ENCODE results near the gene CCDC137.

The CCDC137 gene

DNA sequence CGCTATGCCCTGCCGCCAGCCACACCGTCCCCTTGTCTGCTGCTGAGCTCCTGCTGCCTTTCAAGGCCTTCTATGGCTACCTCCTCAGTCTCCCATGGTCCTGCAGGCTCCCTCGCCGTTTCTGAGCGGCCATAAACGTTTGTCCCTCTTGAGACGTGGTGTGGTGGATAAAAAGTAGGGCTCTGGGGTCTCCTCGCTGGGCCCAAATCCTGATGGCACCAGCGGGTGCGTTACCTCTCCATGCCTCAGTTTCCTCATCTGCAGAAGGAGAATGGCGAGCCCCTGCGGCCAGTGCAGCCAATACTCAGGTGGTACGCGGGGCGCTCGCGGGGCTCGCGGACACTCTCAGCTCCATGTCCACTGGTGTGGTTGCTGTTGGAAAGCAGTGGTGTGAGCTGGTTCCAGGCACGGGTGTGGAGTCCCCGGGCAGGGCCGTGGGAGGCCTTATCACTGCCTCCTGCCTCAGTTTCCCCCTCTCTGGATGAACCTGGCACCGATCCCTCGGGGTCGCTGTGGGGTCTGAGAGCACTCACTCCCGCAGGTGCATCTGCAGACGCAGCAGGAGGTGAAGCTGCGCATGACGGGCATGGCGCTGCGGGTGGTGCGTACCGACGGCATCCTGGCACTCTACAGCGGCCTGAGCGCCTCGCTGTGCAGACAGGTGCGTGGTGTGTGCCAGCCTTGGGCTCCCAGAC is 48.0 kb downstream of the CCDC137 start:
- no peak for DNase-seq

DNA sequence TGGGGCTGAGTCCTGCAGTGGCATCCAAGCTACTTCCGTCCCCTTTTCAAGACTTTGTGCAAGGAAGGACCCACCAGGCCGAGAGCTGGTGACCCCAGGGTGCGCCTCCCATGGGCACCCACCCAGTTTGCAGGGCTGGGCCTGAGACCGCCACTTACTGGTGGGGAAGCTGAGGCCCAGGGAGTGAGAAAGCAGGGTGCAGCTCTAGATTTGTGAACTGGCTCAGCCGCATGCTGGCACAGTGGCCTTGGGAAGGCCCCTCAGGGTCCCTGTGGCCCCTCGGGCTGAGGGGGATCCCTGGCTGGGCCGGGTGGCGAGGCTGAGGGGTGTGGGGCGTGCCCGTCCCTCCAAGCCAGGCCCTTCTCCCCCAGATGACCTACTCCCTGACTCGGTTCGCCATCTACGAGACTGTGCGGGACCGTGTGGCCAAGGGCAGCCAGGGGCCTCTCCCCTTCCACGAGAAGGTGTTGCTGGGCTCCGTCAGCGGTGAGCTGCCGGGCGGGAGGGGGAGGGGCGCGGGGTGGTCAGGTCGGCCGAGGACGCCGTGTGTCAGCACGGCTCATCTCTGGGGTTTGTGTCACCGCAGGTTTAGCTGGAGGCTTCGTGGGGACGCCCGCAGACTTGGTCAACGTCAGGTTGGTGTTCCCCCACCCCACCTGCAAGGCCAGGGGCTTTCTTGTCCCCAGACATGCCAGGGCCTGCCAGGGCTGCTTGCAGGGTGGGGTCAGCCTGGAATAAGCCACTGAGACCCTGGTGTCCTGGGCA is 48.8 kb downstream of the CCDC137 start:
- DNase-seq = no peak

DNA sequence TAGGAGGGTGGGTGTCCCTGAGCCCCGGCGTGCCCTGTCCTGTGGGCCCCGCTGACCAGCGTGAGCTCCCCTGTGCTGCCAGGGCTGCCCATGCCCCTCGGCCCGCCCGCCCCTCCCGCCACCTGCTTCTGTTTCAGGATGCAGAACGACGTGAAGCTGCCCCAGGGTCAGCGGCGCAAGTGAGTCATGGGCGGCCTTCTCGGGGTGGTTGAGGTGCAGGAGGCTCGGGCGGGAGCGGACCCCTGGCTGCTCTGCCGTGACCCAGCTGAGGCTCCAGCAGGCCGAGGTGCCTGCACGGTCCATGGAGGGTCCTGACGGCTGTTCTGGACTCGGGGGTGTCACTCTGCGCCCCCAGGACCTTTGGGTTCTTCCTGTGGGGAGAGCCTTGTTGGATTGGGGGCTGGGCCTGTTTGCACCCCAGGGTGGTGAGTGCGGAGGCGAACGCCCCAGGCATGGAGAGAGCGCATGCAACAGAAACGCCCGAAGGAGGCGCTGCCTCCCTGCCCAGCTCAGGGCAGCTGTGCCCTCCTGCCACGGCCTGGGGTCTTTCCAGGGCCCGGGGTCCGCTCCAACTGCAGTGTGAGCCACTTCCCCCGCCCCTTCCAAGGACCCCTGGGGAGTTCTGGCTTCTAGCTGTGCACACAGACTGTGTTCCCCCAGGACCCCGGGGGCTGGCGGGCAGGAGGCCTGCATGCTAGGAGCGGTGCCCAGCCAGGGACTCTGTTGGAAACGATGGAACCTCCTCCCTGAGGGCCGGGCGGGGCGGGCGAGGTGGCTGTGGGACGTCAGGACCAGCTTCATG is 49.5 kb downstream of the CCDC137 start:
- no peak for DNase-seq

DNA sequence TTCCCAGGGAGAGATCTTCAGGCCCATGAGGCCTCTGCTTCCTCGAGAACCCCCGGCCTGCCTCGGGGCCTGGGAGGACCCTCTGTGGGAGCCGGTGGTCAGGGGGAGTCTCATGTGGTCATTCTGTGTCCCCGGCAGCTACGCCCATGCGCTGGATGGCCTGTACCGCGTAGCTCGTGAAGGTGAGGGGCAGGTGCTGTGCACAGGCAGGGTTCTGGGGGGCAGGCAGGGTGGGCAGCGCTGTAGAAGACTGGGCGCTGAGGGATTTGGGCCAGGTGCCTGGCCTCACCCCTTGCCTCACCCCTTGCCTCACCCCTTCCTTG is 50.1 kb downstream of the CCDC137 start:
- no peak for DNase-seq

DNA sequence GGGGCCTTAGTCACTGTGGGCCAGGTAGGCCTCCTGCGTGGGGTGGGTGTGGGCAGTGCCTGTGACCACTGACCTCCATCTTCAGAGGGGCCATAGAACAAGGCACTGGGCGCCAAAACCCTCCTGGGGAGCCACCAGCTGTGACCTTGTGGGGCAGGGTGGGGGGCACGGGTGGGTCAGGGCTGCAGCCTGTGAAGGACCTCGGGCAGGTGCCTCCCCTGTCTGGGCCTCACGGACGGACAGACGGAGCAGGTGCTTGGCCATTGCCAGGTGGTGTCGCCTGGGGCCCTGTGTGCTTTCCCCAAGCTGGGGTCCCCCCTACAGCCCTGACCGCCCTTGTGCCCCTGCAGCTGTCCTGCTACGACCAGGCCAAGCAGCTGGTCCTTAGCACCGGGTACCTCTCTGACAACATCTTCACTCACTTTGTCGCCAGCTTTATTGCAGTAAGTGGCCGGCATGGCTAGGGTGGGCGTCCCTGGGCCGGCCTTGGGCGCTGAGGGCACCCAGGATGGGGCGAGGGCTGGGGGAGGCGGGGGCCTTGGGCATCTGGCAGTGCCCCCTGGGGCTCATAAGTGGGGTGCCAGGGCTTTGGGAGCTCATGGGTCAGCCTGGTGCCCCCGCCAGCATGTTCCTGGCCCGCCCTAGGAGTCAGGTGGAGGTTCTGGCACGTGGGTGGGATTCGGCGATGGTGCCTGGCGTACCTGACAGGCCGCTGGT is 50.7 kb downstream of the CCDC137 start:
- DNase-seq = no peak

DNA sequence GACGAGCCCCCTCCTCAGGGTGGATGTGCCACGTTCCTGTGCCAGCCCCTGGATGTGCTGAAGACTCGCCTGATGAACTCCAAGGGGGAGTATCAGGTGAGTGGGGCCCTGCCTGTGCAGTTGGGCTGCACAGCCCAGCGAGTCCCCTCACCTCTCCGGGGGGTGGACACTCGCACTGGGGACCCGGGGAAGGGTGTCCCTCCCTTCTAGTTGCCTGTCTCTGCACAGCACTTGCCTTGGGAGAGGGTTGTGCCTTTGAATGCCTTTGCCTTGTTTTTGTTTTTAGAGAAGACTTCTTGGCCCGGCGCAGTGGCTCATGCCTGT is 51.2 kb downstream of the CCDC137 start:
- no peak for DNase-seq

DNA sequence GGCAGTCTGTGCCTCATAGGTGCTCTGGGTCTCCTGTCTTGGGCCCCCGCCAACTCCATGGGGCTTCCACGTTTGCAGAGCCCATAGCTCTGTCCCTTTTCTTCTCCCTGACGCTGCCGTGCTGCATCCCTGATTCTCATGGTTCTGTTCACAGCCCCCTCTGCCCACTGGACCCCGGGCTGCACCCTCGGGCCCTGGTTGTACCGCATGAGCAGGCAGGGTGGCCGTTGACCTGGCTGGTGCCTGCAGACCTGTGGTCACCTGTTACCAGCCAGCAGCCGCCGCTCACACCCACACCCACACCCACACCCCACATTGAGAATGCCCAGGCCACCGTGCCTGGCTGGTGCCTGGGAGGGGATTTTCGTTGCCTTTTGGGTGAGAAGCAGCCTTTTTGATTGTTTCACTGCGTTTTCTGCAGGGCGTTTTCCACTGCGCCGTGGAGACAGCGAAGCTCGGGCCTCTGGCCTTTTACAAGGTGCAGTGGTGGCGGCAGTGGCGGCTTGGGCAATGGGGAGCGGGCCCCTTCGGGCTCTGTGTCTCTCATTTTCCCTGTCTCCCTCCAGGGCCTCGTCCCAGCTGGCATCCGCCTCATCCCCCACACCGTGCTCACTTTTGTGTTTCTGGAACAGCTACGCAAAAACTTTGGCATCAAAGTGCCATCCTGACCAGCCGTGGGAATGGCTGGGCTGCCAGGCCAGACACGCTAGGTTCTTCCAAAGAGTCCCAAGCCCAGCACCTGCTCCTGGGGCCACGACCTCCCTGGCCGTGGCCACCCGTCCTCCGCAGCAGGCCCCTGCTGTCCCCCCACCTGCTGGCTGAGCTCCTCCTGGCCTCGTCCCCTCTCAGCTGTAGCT is 53.1 kb downstream of the CCDC137 start:
- DNase-seq = peak in 20 of 51 donors; percentile 10 to 65 (median 36)

DNA sequence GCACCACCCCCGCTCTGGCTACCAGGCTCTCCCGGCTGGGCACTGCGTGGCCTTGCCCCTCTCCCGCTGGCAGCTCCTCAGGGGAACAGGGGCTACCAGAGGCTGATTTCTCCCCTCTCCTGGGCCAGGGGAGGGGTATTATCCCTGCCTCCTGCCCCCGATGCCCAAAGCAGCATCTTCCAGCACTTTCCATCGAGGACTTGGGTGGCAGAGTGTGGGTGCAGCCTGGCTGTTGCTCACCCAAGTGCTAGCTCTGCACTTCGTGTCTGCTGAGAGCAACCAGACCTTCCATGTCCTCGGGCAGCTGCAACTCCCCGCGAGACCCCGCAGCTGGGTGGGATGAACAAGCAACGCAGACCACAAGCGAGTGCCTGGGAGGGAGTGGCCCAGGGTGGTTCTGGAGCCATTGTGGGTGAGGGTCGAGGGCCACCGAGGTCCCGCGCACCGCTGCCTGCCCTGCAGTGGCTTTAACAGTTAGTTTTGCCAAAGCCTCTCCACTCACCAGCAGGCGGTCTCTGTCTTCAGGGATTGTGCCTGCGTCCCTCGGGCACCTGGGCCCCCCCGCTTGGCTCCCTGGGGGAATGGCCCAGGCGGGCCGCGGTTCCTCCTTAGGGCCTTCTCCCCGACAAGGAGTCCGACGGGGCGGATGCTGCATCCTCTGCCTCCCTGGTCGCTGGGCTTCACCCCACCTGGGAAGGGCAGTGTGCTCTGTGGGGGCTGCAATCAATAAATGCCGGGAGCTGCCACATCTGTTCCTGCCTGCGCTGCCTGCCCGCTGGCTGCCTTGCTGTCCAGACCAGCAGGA is 53.9 kb downstream of the CCDC137 start:
- DNase-seq = no peak

DNA sequence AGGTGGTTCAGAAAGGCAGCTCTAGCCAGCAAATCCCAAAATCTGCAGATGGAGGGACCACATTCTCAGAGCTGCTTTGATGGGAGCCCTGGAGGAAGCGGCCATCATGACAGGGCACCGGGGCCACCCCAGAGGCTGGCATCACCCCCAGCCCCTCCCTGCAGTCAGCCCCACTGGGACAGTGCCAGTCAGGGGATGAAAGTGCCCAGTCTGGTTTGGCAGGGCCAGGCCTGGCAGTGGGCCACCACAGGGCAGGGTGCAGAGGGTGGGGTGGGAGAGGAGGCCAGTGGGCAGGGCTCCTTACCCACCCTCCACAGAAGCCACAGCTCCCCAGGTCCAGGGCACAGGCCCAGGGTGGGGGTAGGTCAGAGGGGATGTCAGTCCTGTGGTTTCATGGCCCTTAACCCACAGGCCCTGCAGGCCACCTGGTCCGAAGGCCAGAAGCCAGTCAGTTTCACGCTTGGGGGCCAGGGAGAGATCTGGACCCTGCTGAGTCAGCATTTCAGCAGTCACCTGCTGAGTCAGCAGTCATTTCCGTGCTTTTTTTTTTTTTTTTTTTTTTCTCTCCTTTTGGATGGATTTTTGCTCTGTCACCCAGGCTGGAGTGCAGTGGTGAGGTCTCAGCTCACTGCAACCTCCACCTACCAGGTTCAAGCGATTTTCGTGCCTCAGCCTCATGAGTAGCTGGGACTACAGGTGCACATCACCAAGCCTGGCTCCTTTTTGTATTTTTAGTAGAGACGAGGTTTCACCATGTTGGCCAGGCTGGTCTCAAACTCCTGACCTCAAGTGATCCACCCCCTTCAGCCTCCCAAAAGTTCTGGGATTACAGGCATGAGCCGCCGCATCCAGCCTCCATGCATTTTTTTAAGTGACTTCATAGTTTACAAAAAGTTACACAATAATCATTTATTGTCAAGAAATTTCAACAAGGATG is 55.9 kb downstream of the CCDC137 start:
- DNase-seq = peak in 22 of 51 donors; percentile 6 to 57 (median 34)

All from hypothalamus (tissue), 51 donors.